NCI-H2196 treated with DMSO at 0.1 percent for 48 hours (cell line): ENCODE data around the gene DNAJB11.
"Not testable (repeated sequence)": the region's sequence is repeated elsewhere in the genome, so short reads cannot be mapped to it uniquely, and the experiment has no call there.

Experiments
- DNase-seq: peaks from one replicate; lab custom pipeline; 2025; ENCODE audit not compliant: unreplicated experiment; lab: John Stamatoyannopoulos, UW

The DNAJB11 gene

DNA sequence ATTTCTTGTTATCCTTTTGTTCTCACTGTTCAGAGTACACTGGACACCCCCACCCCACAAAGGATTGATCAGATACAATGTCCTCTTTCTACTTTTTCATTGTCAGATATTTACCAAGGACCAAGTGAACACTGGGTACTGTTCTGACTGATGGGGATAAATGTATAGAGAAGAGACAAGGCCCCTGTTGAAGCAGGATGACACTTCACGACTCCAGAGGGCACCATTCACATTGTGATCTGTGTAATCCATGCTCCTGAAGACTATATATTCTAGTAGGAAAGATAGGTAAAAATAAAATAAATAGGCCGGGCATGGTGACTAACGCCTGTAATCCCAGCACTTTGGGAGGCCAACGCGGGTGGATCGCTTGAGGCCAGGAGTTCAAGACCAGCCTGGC, 19.1 kb upstream of the DNAJB11 start:
- no peak for DNase-seq

DNA sequence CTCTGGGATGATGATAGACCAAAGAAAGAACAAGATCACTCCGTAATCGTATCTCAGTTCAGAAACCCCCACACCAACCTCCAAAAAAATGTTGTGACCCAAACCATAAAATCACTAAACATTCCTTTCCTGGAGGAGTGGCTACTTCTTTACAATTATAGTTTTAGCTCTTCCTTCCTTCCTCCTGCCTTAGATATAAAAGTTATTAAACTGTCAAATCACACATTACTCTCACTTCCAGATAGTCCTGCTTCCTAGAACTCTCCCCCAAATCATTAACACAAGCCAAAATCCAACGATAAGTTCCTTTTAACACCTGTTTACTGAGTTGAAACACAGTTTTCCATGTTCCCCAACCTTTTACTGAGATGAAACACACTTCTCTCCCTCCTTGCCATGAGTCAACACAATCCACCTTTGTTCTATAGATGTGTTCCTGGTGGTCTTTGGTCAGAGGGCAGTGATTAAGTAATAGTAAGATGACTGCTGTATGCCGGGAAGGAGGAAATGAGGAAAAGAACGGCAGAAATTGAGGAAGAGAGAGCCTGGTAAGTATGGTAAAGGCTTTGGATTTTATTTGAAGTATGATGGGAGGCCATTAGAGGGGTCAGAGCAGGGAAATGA, 18.0 kb upstream of the DNAJB11 start:
- DNase-seq: no peak

DNA sequence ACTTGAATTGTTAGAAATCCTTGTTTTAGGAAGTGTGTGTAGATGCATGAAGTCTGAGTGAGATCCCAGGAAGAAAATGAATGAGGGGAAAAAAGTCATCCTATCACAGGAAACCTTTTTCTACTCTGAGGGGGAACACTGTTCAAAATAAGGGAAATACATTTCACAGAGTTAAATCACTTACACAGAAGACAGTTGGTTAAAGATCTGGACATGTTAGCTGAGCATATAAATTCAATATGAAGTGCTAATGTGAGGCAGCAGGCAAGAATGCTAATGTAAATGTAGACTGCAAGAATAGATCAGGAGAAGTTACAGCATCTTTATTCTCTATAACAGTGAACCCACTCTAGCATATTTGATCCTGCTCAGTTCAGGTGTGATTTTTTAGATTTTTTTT, 5.9 kb upstream of the DNAJB11 start:
- no peak for DNase-seq

DNA sequence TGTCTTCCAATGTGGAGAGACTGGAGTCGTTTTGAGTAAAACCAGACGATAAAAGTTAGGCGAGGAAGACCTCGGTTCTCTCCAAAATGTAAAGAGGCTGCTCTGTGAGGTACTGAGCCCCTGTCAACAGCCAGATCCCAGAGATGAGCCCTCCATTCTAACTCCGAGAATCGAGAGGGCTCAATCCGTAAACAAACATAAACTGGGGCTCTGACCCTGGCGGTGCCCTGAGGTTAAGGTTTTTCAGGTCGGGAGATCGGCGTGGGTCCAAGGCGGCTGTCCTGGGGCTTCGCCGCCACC, 3.8 kb upstream of the DNAJB11 start:
- DNase-seq: no peak

DNA sequence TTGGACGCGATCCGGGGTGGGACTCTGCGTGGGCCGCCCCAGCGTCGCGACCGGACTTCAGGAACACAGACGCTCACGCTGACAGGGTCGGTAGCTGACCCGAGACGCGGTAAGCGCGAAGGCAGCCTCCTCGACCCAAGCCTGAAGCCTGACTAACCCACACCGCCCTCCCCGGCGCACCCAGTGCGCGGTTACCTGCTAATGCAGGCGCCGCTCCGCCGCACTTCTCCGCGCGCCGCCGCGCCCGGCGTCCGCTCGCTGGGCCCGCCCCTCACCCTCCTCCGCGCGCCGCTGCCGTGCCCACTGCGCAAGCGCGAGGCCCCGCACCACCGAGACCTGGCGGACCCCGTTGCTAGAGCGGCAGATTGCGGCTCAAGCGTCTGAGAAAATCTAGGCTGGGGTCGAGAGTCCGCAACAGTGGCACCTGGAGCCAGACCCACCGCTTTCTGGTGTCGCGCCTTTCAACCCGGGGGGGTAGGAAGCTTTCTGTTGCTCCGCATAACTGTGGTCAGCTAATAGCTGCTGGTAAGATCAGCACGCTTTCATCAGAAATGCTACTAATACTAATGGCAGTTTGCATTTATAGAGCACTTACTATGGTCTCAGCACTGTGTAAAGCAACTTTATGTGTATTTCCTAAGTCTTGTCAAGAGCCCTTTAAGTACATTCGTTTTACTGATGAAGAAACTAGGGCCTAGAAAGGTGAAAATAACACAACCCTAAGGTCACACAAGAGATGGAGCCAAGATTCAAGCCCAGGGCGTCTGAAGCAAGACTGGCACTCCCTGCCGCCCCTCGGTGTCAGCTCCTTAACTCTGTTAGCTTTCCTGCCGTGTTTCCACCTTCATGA, 3.2 kb upstream of the DNAJB11 start, which contains the start of gene TBCCD1:
TSS of gene TBCCD1 (minus strand) at position 268 of the 850 bp plus-strand sequence. CDS start 3,010 bp downstream, outside the sequence.
- DNase-seq: peak; percentile 97

DNA sequence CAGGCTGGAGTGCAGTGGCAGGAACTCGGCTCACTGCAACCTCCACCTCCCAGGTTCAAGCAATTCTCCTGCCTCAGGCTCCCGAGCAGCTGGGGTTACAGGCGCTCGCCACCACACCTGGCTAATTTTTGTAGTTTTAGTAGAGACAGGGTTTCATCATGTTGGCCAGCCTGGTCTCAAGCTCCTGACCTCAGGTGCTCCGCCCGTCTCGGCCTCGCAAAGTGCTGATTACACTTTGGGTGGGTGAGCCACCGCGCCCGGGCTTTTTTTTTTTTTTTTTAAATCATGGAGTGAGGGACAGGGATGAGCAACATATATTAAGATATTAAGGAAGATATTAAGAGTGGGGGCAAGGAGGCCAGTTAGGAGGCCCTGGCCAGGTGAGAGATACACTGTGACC, 1.2 kb upstream of the DNAJB11 start:
- not testable (repeated sequence) for DNase-seq

DNA sequence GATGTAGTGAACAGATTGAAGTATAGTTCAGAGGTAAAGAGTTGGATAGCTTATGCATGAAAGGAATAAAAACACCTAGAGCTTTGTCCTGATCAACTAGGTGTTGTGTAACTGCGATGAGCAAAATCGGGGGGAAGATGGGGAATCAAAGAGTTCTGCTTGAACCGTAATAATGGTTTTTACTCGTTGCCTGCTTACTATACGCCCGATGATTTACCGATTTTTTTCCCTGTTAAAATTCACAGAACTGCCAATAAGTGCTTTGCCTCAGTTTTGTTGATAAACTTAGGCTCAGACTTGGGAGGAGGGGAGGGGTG, 783 bp upstream of the DNAJB11 start:
- DNase-seq: no peak

DNA sequence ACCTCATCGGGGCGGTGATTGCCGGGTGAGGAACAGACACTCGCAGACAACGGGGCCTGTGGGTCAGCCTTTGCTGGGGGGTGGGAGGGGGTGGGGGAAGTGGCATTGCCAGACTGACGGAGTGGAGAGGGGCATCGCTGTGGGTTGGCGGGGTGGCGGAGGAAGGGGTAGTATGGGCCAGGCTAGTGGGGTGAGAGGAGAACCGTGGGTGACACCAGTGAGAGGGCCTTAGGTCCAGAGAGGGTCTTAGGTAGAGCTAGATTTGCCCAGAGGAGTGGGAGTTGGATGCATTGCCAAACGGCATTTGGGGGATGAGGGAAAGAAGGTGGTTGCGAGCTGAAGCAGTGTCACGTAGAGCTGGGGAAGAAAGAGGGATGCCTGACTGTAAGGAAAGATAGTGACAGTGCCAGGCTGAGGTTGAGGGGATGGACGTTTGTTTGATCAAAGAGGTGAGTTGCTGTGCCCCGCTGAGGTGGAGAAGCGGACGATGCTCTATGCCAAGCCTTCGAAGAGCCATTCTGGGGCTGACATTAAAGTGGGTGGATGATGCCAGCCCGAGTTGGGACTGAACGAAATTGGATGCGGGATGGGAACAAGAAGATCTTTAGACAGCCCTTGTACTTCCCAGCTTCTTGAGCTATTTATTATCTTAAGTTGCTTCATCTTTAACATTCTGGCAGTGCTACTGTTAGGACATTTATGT, 572 bp downstream of the DNAJB11 start:
- no peak for DNase-seq

DNA sequence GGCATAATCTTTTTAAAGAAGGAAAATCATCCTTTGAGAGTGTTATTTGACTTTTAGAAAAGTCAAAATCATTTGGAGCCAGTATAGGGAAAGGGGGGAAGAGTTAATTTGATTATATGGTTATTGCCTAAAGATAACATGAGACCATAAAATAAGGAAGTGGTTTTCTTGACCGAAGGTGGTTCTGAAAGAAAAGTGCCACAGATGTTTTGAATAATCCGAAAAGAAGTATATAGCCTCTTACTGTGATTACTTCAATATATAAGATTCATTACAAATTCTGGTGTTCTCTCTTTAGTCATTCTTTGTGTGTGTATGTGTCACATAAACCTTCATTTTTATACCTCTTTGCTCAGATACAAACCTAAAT, 1.1 kb downstream of the DNAJB11 start:
- DNase-seq: no peak

DNA sequence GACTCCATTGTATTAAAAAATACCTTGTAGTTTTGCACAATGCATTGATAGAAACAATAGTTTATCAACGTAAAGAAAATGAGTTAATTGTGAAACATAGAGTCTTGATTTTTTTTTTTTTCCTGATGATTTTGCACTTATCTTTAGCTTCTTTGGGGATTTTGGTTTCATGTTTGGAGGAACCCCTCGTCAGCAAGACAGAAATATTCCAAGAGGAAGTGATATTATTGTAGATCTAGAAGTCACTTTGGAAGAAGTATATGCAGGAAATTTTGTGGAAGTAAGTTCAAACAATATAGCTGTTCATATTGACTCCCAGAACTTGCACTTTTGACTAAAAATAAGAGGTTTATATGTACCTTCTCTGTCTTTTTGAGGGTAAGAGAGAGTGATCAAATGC, 7.0 kb downstream of the DNAJB11 start:
- DNase-seq: no peak

DNA sequence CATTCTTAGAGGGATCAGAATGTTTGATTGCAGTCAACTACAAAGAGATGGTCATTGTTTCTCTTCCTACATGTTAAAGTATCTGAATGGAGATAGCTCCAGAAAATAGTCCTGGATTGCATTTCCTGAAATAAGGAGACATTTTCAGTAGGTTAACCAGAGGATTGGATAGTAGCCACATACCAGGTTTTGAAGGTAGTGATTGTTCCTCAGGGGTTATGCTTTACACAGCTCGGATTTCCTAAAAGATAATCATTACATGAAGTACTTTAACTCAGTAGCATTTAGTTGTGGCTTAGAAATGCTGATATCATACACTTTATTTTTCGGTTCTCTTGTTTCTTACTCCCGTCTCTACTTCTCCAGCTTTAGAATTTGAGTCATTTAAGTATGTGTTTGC, 10.3 kb downstream of the DNAJB11 start:
- DNase-seq: no peak

DNA sequence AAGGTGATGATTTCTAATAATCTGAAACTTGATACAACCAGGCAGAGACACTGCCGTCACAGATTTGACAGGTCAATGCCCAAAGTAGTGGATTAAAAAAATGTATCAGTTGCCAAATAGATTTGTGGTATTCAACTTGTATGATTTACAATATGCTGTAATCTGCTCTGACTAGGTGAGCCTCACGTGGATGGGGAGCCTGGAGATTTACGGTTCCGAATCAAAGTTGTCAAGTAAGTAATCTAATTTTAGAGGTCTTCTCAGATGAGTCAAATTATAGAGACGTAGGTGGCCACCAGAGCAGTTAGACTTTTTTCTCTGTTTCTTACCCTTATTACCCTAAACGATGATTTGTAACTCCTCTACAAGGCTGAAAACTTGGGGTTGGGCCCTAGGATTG, 12.0 kb downstream of the DNAJB11 start:
- DNase-seq: no peak

DNA sequence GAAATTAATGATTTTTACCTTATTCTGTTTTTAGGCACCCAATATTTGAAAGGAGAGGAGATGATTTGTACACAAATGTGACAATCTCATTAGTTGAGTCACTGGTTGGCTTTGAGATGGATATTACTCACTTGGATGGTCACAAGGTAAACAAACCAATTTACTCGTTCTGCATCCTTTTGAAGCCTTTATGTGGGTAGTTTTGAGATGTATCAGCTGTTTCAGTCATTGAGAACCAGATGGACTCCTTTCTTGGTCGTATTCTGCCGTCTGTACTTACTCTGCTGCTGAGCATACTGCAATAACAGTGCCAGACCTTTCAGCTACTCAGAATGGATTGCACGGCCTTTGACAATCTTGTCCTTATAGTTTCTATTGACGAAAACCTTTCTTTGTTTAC, 13.3 kb downstream of the DNAJB11 start:
- no peak for DNase-seq

DNA sequence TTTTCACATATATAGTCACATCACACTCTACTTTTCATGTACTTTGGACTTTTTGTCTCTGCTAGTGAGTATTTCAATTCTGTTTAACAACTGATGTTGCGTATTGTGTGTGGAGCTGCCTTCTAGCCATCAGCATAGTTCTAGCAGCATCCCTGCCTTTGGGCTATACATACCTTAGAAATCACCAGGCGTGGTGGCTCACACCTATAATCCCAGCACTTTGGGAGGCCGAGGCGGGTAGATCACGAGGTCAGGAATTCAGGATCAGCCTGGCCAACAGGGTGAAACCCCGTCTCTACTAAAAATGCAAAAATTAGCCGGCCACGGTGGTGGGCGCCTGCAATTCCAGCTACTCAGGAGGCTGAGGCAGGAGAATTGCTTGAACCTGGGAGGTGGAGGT, 15.7 kb downstream of the DNAJB11 start:
- DNase-seq: not testable (repeated sequence)

DNA sequence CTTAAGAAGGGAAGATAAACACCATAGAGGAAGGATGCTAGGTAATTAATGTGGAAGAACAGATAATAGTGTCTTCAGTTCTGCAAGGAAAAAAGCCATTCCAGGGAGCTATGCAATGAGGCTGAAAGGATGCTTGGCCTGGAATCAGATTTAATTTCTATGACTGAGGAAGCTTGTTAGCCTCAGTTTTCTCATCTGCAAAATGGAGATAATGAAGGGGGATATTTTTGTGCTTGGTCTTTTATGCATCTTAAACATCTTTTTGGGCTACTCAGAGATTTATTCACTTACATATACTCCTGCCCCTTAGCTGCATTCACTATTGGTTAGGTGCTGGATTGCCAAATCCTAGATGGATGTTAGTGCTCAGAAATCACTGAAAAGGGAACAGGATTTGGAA, 16.7 kb downstream of the DNAJB11 start:
- no peak for DNase-seq

DNA sequence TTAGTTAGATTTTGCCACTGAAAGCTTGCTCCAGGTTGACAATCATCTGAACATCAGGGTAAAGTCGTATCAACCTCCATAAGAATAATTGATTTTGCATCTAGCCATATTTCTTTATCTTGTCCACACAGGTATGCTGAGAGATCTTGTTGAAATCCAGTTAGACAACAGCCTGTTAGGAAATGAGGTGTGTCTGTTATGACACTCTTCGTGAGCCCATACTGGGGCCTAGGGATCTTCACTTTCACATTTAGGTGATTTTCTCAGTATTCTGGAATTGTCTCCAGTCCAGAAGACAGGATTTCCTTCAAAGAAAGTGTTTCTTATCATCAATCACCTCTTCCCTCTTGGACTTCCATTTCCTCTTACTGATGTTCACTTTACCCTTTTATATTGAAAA, 18.1 kb downstream of the DNAJB11 start:
- no peak for DNase-seq

DNA sequence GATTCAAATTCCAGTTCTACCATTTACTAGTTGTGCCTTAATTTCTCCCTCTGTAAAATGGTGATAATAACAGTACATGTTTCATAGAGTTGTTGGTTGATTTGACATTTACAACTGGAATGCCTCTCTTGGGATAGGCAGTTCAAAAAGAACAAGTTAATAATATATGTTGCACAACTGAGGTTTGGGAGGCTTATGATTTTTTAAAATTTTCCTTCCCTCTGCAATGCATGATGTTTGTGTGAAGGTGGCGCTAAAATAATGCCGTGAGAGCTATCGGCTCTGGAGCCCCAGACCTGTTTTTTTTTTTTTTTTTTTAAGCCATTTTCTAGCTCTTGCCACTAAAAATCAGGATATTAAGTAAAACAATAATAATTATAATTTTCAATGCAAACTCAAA, 18.6 kb downstream of the DNAJB11 start:
- no peak for DNase-seq

DNA sequence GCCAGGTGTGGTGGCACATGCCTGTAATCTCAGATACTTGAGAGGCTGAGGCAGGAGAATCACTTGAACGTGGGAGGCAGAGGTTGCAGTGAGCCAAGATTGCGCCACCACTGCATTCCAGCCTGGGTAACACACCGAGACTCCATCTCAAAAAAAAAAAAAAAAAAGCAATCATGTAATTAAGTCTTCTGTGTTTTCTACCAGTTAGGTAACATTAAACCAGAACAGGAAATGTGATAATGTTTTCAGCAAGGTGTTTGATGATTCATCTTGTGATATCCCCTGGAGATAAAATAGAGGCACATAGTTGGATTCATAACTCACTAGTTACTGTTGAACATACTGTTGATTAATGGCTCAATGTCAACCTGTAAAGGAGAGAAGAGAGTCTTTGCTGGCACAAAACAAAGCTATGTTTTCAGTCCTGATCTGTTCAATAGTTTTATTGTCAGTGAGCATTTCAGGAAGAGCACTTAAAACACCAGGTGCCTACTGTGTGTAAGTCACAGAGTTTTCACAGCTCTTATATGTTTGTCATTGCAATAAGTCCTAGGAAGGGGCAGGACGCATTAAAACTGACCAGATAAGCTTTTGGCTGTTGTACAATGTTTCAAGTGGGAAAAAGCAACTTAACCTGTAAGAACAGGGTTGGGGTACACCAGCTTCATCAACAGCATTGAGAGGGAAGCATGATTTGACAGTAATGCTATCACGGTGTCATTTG, 19.5 kb downstream of the DNAJB11 start:
- peak; percentile 55 for DNase-seq

DNA sequence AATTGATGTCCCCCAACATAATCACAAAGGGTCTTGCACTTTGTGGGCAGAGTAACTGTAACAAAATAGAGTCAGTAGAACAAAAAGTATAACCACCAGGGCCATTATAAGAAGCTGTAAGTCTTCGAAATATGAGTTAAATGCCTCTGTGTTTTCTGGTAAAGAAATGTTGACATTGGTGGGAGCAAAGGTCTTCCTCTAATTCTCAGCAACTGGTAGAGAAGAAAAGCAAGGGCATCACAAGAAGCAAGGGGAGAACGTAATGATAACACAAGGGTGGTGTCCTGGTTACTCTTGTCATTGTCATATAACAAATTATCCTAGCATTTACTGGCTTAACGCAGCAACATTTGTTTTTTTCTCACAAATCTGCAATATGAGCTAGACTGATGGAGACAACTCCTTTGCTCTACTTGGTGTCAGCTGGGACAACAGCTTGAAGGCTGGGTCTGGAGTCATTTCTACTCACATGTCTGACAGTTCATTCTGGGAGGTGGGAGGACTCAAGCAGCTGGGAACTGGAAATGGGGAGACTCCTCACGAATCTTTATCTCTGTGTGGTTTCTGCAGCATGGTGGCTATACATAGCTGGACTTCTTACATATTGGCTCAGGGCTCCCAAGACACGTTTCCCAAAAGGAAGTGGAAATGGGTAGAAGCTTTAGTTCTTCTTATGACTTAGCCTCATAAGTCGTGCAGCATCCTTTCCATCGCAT, 20.2 kb downstream of the DNAJB11 start:
- no peak for DNase-seq

DNA sequence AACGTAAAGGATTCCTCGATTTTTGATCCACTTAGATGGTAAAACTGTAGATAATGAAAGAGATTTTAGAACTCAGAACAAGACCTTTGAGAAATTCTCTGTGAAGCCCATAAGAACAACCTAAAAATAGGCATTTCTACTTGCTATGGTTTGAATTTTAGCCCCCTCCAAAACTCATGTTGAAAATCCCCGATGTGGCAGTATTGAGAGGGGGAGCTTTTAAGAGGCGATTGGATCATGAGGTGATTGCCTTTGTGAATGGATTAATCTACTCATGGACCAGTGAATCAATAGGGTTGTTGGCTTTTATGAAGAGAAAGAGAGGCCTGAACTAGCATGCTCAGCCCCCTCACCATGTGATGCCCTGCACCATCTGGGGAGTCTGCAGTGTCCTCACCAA, 22.2 kb downstream of the DNAJB11 start:
- no peak for DNase-seq

DNA sequence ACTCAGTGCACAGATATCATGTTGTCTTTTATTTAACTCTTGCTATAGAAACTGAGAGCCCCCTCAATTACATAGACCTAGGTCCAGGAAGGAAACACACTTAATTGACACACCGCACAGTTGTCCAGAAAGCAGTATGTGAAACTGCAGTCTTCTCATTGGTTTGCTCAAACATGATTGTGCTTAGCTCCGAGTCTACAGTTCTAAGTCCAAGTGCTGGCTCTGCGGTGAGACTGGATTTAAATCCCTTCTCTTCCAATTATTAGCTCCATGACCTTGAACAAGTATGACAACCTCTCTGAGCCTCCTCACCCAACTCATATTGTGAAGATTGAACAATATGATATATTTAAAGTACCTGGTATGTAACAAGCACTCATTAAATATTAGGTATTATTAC, 23.3 kb downstream of the DNAJB11 start:
- DNase-seq: no peak
